Astrocyte (in vitro differentiated cells and primary cell): Measurements from ENCODE around the gene PRR35.

Experiments used
- CTCF ChIP-seq: IDR thresholded peaks from 2 replicates; pipeline ENCODE4 v1.5.1; 2011; ENCODE audit warnings: low read depth, mild to moderate bottlenecking, inconsistent platforms, low read length, moderate library complexity; ENCODE audit not compliant: insufficient read depth
- EZH2 ChIP-seq: IDR thresholded peaks from 2 replicates; pipeline ENCODE4 v1.6.1; 2012; ENCODE audit warnings: mild to moderate bottlenecking, low read length, inconsistent platforms; ENCODE audit not compliant: insufficient read depth

DNA sequence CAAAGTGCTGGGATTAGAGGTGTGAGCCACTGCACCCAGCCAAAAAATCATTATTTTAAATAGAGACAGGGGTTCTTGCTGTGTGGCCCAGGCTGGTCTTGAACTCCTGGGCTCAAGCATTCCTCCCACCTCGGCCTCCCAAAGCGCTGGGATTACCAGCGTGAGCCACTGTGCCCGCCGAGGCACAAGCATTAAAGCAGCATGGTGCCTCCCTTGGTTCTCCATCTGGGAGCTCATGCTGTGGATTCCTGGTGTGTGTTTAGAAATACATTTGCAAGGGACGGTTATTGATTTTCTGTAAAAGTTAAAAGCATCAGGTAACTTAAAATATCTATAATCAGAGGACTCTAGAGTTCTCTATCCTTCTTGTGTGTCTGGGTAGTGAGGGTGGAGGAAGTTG, 47.4 kb upstream of the PRR35 start:
- TF ChIP-seq CTCF (no peak), EZH2 (no peak)
